GM12891 (cell line): ENCODE measurements around the gene GRK6.

Source experiments
- DNase-seq: peaks from one replicate; pipeline ENCODE4 v3.0.0; 2011; ENCODE audit warnings: low spot score; ENCODE audit not compliant: insufficient read length
- FAIRE-seq: peaks from 2 replicates; lab custom pipeline; 2011; peaks lifted over from hg19 to GRCh38; lab: Jason Lieb, UNC
- PAX5 ChIP-seq: IDR thresholded peaks from 2 replicates; pipeline ENCODE4 v1.6.1; 2011; ENCODE audit warnings: low read length, moderate library complexity, mild to moderate bottlenecking; ENCODE audit not compliant: insufficient read depth, severe bottlenecking
- POLR2A ChIP-seq: IDR thresholded peaks from 2 replicates; pipeline ENCODE4 v1.6.1; 2011; ENCODE audit warnings: low read depth, low read length, control low read depth
- POLR2AphosphoS5 ChIP-seq: IDR thresholded peaks from 2 replicates; pipeline ENCODE4 v1.6.1; 2011; ENCODE audit warnings: low read depth, low read length, control low read depth
- POU2F2 ChIP-seq: IDR thresholded peaks from 2 replicates; pipeline ENCODE4 v1.6.1; 2011; ENCODE audit warnings: low read depth, mild to moderate bottlenecking, control low read depth, low read length, moderate library complexity
- SPI1 ChIP-seq: IDR thresholded peaks from 2 replicates; pipeline ENCODE4 v1.6.1; 2011; ENCODE audit warnings: low read depth, low read length, control low read depth
- TAF1 ChIP-seq: IDR thresholded peaks from 2 replicates; pipeline ENCODE4 v1.6.1; 2011; ENCODE audit warnings: low read depth, low read length, control low read depth

GRK6 gene

DNA sequence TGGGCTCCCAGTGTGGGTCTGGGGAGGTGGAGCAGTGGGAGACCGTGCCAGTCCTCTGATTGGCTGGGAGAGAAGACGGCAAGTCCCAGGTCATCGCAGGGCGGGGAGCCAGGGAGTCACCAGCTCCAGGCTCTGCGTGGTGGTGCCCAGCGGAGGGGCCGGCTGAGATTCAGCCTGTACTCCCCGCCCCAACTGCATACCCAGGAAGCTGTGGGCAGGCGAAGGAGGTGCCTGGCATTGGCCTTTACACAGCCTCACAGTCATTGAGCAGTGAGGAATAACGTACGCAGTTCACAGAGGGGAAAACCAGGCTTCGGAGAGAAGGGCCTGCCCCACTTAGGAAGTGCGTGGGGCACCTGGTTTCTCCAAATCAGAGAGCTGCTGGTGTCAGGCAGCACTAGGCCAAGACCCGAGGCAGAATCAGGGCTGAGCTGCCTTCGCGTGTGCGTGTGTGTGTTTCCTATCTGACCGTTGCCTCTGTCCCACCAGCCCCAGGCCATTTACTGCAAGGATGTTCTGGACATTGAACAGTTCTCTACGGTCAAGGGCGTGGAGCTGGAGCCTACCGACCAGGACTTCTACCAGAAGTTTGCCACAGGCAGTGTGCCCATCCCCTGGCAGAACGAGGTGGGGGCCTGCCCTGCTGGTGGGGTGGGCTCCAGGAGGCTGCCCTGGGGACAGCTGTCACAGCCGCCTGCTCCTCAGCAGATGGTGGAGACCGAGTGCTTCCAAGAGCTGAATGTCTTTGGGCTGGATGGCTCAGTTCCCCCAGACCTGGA is 13.9 kb downstream of the GRK6 start:
- no peak for FAIRE-seq

DNA sequence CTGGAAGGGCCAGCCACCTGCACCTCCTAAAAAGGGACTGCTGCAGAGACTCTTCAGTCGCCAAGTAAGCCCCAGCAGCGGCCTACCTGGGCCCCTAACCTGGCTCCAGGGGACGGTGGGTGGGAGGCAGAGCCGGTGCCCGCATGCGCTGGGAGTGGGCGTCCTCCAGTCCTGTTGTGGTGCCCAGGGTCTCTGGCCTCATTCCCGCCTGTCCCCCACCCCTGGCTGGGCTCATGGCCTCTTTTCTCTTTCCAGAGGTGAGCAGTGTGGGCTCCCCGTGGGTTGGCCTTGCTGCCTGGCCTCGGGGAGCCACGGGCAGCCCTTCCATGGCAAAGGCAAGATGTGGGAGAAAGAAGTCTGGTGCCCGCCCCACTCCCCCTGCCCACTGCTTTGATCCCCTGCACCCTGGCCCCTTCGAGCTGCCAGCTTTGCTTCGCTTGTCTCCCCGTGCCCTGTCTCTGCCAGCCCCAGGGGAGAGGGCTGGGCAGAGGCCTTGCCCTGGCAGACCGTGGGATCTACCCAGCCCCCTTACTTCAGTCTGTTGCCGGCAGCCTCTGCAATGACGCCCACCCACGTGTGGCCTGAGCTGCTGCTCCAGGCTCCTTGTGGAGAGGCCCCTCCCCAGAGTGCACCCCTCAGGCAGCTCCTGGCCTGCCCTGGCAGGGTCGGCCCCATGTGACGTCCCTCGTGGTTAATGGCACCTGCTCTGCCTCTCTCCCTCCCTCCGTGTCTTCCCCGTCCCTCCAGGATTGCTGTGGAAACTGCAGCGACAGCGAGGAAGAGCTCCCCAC is 14.7 kb downstream of the GRK6 start:
- FAIRE-seq = no peak
- no peak for TF ChIP-seq PAX5
- TF ChIP-seq POLR2A = peak; percentile 13; the same call in 1 of the 2 replicates
- DNase-seq = no peak

More for the DNA sequence above, 13.9 kb downstream of the GRK6 start:
- DNase-seq = no peak
- TF ChIP-seq SPI1 (no peak), POLR2AphosphoS5 (peak; percentile 71; the same call in 1 of the 2 replicates), POU2F2 (0 out of 2 replicates have a peak, but pooled peaks have one; percentile 9), POLR2A (peak; percentile 19; the same call in 1 of the 2 replicates), PAX5 (no peak), TAF1 (no peak)

DNA sequence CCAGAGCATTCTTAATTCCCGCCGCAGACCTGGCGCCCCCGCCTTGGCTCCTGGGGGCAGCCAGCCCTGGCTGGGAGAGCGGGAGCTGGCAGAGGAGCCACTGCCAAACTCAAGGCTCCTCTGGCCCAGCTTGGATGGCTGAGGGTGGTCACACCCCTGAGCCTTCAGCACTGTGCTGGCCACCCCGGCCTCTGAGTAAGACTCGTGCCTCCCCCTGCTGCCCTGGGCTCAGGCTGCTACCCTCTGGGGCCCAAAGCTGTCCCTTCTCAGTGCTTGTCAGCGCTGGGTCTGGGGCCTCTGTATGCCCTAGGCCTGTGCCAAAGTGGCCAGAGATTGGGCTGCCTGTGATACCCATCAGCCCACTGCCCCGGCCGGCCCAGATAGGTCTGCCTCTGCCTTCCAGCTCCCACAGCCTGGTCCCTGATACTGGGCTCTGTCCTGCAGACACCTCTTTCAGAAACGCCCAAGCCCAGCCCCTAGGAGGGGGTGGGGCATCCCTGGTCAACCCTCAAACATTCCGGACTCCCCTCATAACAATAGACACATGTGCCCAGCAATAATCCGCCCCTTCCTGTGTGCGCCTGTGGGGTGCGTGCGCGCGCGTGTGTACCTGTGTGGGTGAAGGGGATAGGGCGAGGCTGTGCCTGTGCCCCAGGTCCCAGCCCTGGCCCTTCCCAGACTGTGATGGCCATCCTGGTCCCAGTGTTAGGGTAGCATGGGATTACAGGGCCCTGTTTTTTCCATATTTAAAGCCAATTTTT is 15.8 kb downstream of the GRK6 start:
- DNase-seq (no peak), FAIRE-seq (no peak)
- TF ChIP-seq POLR2AphosphoS5 = peak; percentile 26; the same call in 1 of the 2 replicates
- no peak for TF ChIP-seq POU2F2
- no peak; the same call in 1 of the 2 replicates for TF ChIP-seq POLR2A

DNA sequence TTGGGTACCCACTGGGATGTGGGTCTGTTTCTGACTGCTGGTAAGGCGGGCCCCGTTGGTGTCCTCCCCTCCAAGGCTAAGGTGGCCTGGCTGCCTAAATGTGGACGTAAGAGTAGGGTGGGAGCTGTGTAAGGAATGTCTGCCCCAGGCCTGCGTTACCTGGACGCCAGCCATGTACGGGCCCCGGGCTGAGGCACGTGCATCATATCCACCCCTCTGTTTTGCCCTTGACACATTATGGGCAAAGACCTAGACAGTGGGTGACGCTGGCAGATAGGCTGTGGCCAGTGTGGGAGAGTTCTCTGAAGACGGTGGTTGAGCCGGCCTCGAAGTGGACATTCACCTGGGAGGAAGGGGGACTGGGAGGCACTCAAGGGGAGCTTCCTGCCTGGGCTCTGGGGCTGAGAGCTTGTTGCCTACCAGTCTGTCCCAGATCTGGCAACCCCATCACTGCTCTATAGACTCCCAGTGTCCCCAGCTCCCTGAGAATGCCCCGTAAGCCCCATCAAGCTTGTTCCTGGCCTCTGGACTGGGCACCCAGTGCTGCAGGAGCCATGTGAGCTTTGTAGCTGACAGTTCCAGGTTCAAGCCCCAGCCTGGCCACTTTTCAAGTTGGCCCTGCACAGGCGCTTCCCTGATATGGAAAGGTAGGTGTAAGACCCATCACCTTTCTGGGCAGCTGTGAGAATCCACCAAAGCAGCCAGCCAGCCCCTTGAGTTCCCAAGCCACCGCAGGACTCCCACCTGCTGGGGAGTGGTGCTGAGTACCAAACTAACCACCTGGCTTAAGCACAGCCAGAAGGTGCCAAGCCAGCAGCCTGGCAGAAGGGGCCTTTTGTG is 16.9 kb downstream of the GRK6 start:
- TF ChIP-seq POLR2A = 0 out of 2 replicates have a peak, but pooled peaks have one; percentile 23
- TF ChIP-seq PAX5 = no peak
- FAIRE-seq = no peak
- DNase-seq = no peak

DNA sequence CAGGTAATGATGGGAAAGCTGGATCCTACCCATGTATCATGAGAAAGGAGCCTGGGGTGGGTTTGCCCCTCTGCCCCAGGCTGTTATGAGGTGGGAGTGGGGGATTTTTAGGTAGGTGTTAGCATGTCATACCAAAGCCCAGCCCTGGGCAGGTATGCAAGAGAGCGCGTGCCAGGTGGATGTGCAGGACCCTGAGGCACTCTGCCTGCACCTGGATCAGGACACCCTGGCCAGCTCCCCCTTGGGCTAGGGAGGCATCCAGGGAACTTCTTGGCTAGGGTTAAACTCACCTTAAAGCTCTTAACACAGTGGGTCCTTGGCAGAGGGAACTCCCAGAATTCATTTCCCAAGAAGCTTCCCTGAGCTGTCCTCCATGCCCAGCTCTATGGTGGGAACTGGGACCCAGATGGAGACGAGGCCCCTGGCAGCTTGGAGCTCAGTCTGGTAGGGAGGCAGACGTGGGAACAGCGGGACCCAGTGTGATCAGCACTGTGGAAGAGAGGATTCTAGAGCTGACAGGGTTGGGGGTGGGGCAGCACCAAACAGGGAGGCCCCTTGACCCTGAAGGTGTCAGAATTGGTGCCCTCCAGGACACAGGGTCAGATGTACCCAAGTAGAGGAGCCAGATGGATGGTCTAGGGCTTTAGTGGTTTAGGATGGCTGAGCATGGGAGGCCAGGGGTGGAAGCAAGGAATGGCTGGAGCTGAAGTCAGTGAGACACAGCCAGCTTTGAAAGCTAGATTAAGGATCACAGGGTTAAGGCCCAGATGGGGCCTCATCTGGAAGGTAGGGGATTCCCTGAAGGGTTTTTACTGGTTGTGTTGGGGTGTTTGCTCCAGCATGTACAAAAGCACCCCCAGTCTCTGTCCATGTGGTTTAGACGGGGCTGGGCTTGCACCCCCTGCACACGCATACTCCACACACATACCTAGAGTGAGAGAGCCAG is 17.9 kb downstream of the GRK6 start:
- FAIRE-seq (peak; percentile 71), DNase-seq (no peak)
- TF ChIP-seq POU2F2 (peak; percentile 44), POLR2AphosphoS5 (peak; percentile 83), SPI1 (no peak)

DNA sequence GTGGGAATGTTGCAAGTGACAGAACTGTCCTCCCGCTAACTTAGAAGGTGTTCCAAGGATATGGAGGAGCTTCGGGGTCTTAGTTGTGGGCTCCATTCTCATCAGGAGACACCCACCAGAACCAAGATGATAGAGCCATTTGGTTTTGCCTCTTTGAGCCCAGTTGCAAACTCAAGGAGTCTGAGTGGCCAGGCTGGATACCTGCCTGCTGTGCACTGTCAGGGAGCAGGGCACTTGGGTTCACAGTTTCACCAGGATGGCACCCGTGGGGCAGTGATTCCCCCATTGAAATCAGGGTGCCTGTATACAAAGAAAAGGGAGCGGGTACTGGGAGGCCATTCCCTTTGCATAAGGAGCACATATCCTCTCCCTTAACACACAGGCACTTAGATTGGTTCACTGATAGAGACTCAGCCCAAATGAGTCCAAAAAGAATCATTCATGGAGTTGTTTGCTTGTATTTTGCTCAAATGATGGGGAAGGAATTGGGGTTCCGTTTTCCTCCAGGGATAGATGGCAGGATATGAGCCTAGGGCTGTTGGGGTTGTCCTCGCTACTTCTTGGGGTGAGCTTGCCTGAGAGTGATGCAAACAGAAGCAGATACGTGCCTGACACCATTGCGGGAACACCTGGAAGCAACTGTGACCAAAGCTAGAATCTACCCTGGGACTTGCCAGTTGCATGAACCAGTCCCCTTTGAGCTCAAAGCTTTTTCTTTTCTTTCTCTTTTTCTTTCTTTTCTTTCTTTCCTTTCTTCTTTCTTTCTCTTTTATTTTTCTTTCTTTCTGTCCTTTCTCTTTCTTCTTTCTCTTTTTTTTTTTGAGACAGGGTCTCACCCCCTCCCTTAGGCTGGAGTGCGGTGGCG is 18.8 kb downstream of the GRK6 start:
- DNase-seq (no peak), FAIRE-seq (peak; percentile 90)
- TF ChIP-seq TAF1 = no peak
- no peak for TF ChIP-seq PAX5
- TF ChIP-seq POU2F2 = peak; percentile 44; the same call in 1 of the 2 replicates
- TF ChIP-seq POLR2AphosphoS5 = peak; percentile 48
- TF ChIP-seq POLR2A = peak; percentile 51; the same call in 1 of the 2 replicates

DNA sequence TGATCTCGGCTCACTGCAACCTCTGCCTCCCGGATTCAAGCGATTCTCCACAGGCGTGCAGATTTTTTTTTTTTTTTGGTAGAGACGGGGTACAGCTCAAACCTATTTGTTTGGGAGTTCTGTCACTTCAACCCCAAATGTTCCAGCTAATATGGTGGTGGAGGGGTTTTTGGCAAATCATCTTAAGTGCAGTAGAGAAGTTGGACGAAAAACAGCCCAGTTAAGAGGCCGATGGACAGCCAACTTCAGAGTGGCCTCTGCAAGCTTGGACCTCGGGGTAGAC is 19.4 kb downstream of the GRK6 start:
- no peak for FAIRE-seq
- TF ChIP-seq SPI1 = no peak
- no peak for TF ChIP-seq TAF1
- TF ChIP-seq POU2F2 = no peak
- TF ChIP-seq POLR2AphosphoS5 = no peak
- no peak for TF ChIP-seq PAX5
- no peak for TF ChIP-seq POLR2A
- DNase-seq = no peak
